Calu3 (cell line): Measurements from ENCODE around the gene RPL29. TPM values are rescaled to one million over a fixed set of nuclear protein-coding genes. Genes with fewer than 3 reads are reported as not detected.

Experiments used
- BruUV-seq: library from RNA; stranded (reverse); fragments of 400-500 nt; replicated peaks from 2 replicates; lab custom pipeline; 2021; lab: Mats Ljungman, UMichigan
- CTCF ChIA-PET: fragments of 300-600 bp; sonication (Branson Sonifier 250); formaldehyde crosslinking; loops from one replicate; lab custom pipeline; 2022; ENCODE audit warnings: antibody characterized with exemption; lab: Charles Lee
- DNase-seq: peaks from one replicate; pipeline ENCODE4 v3.0.0; 2022
- H3K27ac Mint-ChIP-seq: one replicate; pipeline ENCODE4 v1.8.0; 2022; ENCODE audit warnings: mixed read lengths; ENCODE audit not compliant: unreplicated experiment
- H3K27me3 Mint-ChIP-seq: one replicate; pipeline ENCODE4 v1.8.0; 2022; ENCODE audit warnings: mixed read lengths; ENCODE audit not compliant: unreplicated experiment
- H3K36me3 Mint-ChIP-seq: one replicate; pipeline ENCODE4 v1.8.0; 2022; ENCODE audit warnings: mild to moderate bottlenecking, moderate library complexity, mixed read lengths; ENCODE audit not compliant: insufficient read depth, unreplicated experiment
- H3K4me1 Mint-ChIP-seq: one replicate; pipeline ENCODE4 v1.8.0; 2022; ENCODE audit warnings: mild to moderate bottlenecking, low read depth, mixed read lengths; ENCODE audit not compliant: unreplicated experiment
- H3K4me3 Mint-ChIP-seq: one replicate; pipeline ENCODE4 v1.8.0; 2022; ENCODE audit warnings: mild to moderate bottlenecking, low read depth, moderate library complexity, mixed read lengths; ENCODE audit not compliant: unreplicated experiment
- H3K9me3 Mint-ChIP-seq: one replicate; pipeline ENCODE4 v1.8.0; 2022; ENCODE audit warnings: low read depth, mixed read lengths; ENCODE audit not compliant: unreplicated experiment
- CTCF ChIP-seq: fragments of 200-600 bp; IDR thresholded peaks from one replicate; pipeline ENCODE4 v1.8.0; 2022; ENCODE audit warnings: antibody characterized with exemption; ENCODE audit not compliant: unreplicated experiment
- intact Hi-C: fragments of 100-400 bp; cut with micrococcal nuclease; formaldehyde crosslinking; loops from one replicate; pipeline ENCODE4 v1.10.0; 2022; ENCODE audit not compliant: unreplicated experiment
- total RNA-seq: library from RNA; stranded (reverse); gene quantifications from 2 replicates; pipeline ENCODE4 v1.2.3, GENCODE V29; 2022

RPL29 gene
- total RNA-seq, 1 experiment from 2014 or later = 782 TPM

- CTCF ChIA-PET = interaction anchor here (0.6 kb wide), 1 partner anchor 67 kb away, joined by 6 read pairs; no protein-coding TSS in a partner anchor
- H3K27me3 Mint-ChIP-seq = no peaks in the 10 kb centered on the region
- no peak for TF ChIP-seq CTCF
- no peak for DNase-seq
- no peak overlapping the region for H3K27ac Mint-ChIP-seq
- BruUV-seq = no TSS peak
- intact Hi-C loops = no loop called here
- peaks cover 15% of the 10 kb centered on the region for H3K4me1 Mint-ChIP-seq
- H3K4me3 Mint-ChIP-seq = no peak overlapping the region
- H3K36me3 Mint-ChIP-seq = peaks cover 28% of the 10 kb centered on the region
- H3K9me3 Mint-ChIP-seq = no peaks in the 10 kb centered on the region
Measured at GRCh38 chr3:51945031-51945840, 50.5 kb downstream of the RPL29 start.

- Mint-ChIP-seq H3K9me3 (no peaks in the 10 kb centered on the region), H3K27ac (no peak overlapping the region), H3K36me3 (peaks cover 28% of the 10 kb centered on the region), H3K4me3 (no peak overlapping the region), H3K27me3 (no peaks in the 10 kb centered on the region), H3K4me1 (peaks cover 15% of the 10 kb centered on the region)
- no peak for DNase-seq
- TF ChIP-seq CTCF = no peak
- TSS peak; percentile 26 for BruUV-seq
- intact Hi-C loops = loop anchor here (5.0 kb wide), 1 partner anchor 113 kb away; the partner anchor contains the start of gene DUSP7
- CTCF ChIA-PET = interaction anchor here (0.9 kb wide), 1 partner anchor 323 kb away, joined by 3 read pairs; no protein-coding TSS in a partner anchor
Measured at GRCh38 chr3:51944451-51945021, 51.2 kb downstream of the RPL29 start.

Other genes starting within 250 kb of the RPL29 start
- not detected in 2 replicates for gene IQCF6, start 216.7 kb downstream of the RPL29 start, total RNA-seq
- not detected in 2 replicates for gene IQCF2, start 134.3 kb downstream of the RPL29 start, total RNA-seq
- gene IQCF5, start 120.3 kb downstream of the RPL29 start, total RNA-seq = not detected in 2 replicates
- not detected in 2 replicates for gene IQCF1, start 92.5 kb downstream of the RPL29 start, total RNA-seq
- 39.3 and 40.3 TPM in 2 replicates for gene RRP9, start 54.0 kb downstream of the RPL29 start, total RNA-seq
- gene PARP3, start 53.5 kb downstream of the RPL29 start, total RNA-seq = 15.0 and 20.4 TPM in 2 replicates
- gene GPR62, start 40.5 kb downstream of the RPL29 start, total RNA-seq = not detected in 2 replicates
- gene PCBP4, start 28.4 kb downstream of the RPL29 start, total RNA-seq = 29.8 and 31.5 TPM in 2 replicates
- 39.8 and 45.4 TPM in 2 replicates for gene ABHD14B, start 21.8 kb downstream of the RPL29 start, total RNA-seq
- gene ABHD14A, start 20.8 kb downstream of the RPL29 start, total RNA-seq = 6.6 and 7.3 TPM in 2 replicates
- 71.6 and 74.9 TPM in 2 replicates for gene ACY1, start 12.4 kb downstream of the RPL29 start, total RNA-seq
- 7.7 and 7.9 TPM in 2 replicates for gene DUSP7, start 60.7 kb upstream of the RPL29 start, total RNA-seq
- gene POC1A, start 158.5 kb upstream of the RPL29 start, total RNA-seq = 26.4 and 26.9 TPM in 2 replicates
- gene ALAS1, start 202.3 kb upstream of the RPL29 start, total RNA-seq = 80.2 and 81.7 TPM in 2 replicates
- 0.14 and 0.27 TPM in 2 replicates for gene TLR9, start 229.8 kb upstream of the RPL29 start, total RNA-seq
- gene TWF2, start 243.3 kb upstream of the RPL29 start, total RNA-seq = 48.1 and 49.1 TPM in 2 replicates
- 6.5 and 7.1 TPM in 2 replicates for gene PPM1M, start 249.9 kb upstream of the RPL29 start, total RNA-seq